H9 (cell line): ENCODE results near the gene GPR146. TPM values are rescaled to one million over a fixed set of nuclear protein-coding genes. Genes with fewer than 3 reads are reported as not detected.

ENCODE experiments used
- DNase-seq: peaks from one replicate; pipeline ENCODE4 v3.0.0-alpha.2; 2017
- H2AFZ ChIP-seq: one replicate; pipeline ENCODE4 v1.6.1; 2013; ENCODE audit warnings: mild to moderate bottlenecking, low read length, control low read depth, moderate library complexity
- H2AK5ac ChIP-seq: 2 replicates; pipeline ENCODE4 v1.6.1; 2013; ENCODE audit warnings: low read length, control low read depth, mixed read lengths; ENCODE audit not compliant: insufficient read length
- H2BK120ac ChIP-seq: one replicate; pipeline ENCODE4 v1.6.1; 2013; ENCODE audit warnings: low read depth, mild to moderate bottlenecking, low read length, control low read depth, inconsistent platforms; ENCODE audit not compliant: poor library complexity, severe bottlenecking
- H2BK12ac ChIP-seq: 2 replicates; pipeline ENCODE4 v1.6.1; 2013; ENCODE audit warnings: low read length, control low read depth, mixed read lengths, low read depth; ENCODE audit not compliant: insufficient read length
- H2BK15ac ChIP-seq: 2 replicates; pipeline ENCODE4 v1.6.1; 2013; ENCODE audit warnings: low read depth, low read length, control low read depth
- H2BK20ac ChIP-seq: one replicate; pipeline ENCODE4 v1.6.1; 2013; ENCODE audit warnings: low read depth, mild to moderate bottlenecking, low read length, control low read depth, inconsistent platforms; ENCODE audit not compliant: poor library complexity, severe bottlenecking
- H2BK5ac ChIP-seq: 2 replicates; pipeline ENCODE4 v1.6.1; 2013; ENCODE audit warnings: low read length, control low read depth, mixed read lengths; ENCODE audit not compliant: insufficient read length
- H3K14ac ChIP-seq: 2 replicates; pipeline ENCODE4 v1.6.1; 2013; ENCODE audit warnings: low read length, control low read depth; ENCODE audit not compliant: insufficient read depth
- H3K18ac ChIP-seq: 2 replicates; pipeline ENCODE4 v1.6.1; 2013; ENCODE audit warnings: low read depth, mild to moderate bottlenecking, mixed read lengths, low read length, control low read depth; ENCODE audit not compliant: insufficient read length
- H3K23ac ChIP-seq: 2 replicates; pipeline ENCODE4 v1.6.1; 2013; ENCODE audit warnings: low read length, control low read depth, mixed read lengths, low read depth; ENCODE audit not compliant: insufficient read length
- H3K23me2 ChIP-seq: 2 replicates; pipeline ENCODE4 v1.6.1; 2013; ENCODE audit warnings: low read depth, mild to moderate bottlenecking, mixed read lengths, low read length, control low read depth; ENCODE audit not compliant: insufficient read length, poor library complexity, severe bottlenecking
- H3K27ac ChIP-seq: 2 replicates; pipeline ENCODE4 v1.5.1; 2013; ENCODE audit warnings: low read length, control low read depth, mixed read lengths, low read depth; ENCODE audit not compliant: insufficient read length
- H3K27me3 ChIP-seq: 2 replicates; pipeline ENCODE4 v1.6.1; 2013; ENCODE audit warnings: low read length, control low read depth, inconsistent platforms; ENCODE audit not compliant: insufficient read depth
- H3K4ac ChIP-seq: 2 replicates; pipeline ENCODE4 v1.6.1; 2013; ENCODE audit warnings: low read depth, mild to moderate bottlenecking, control low read depth, inconsistent platforms, low read length, moderate library complexity
- H3K4me1 ChIP-seq: 2 replicates; pipeline ENCODE4 v1.6.1; 2013; ENCODE audit warnings: low read length, control low read depth, inconsistent platforms; ENCODE audit not compliant: insufficient read depth
- H3K4me2 ChIP-seq: 2 replicates; pipeline ENCODE4 v1.6.1; 2013; ENCODE audit warnings: low read length, control low read depth, mixed read lengths; ENCODE audit not compliant: insufficient read length, insufficient read depth
- H3K56ac ChIP-seq: 2 replicates; pipeline ENCODE4 v1.6.1; 2013; ENCODE audit warnings: low read depth, mild to moderate bottlenecking, mixed read lengths, low read length, control low read depth; ENCODE audit not compliant: insufficient read length
- H3K79me1 ChIP-seq: 2 replicates; pipeline ENCODE4 v1.6.1; 2013; ENCODE audit warnings: low read depth, mild to moderate bottlenecking, moderate library complexity, low read length, control low read depth, inconsistent platforms; ENCODE audit not compliant: insufficient read depth, poor library complexity, severe bottlenecking
- H3K79me2 ChIP-seq: 2 replicates; pipeline ENCODE4 v1.6.1; 2013; ENCODE audit warnings: low read length, control low read depth, inconsistent platforms; ENCODE audit not compliant: insufficient read depth
- H3K9ac ChIP-seq: 2 replicates; pipeline ENCODE4 v1.6.1; 2013; ENCODE audit warnings: low read length, control low read depth, mixed read lengths; ENCODE audit not compliant: insufficient read length; ENCODE audit errors: extremely low read depth
- H3K9me3 ChIP-seq: one replicate; pipeline ENCODE4 v1.6.1; 2013; ENCODE audit warnings: low read depth, low read length, inconsistent platforms; ENCODE audit not compliant: control insufficient read depth
- H3T11ph ChIP-seq: one replicate; pipeline ENCODE4 v1.6.1; 2013; ENCODE audit warnings: mild to moderate bottlenecking, low read length, control low read depth, inconsistent platforms
- H4K20me1 ChIP-seq: one replicate; pipeline ENCODE4 v1.6.1; 2013; ENCODE audit not compliant: control insufficient read depth, insufficient read length, insufficient read depth
- H4K5ac ChIP-seq: 2 replicates; pipeline ENCODE4 v1.6.1; 2013; ENCODE audit warnings: low read depth, mild to moderate bottlenecking, mixed read lengths, low read length, control low read depth; ENCODE audit not compliant: insufficient read length
- H4K8ac ChIP-seq: replicated peaks from 2 replicates; pipeline ENCODE4 v1.6.1; 2013; ENCODE audit warnings: low read length, control low read depth, mixed read lengths, low read depth; ENCODE audit not compliant: insufficient read length
- H4K91ac ChIP-seq: 2 replicates; pipeline ENCODE4 v1.6.1; 2013; ENCODE audit warnings: low read depth, mild to moderate bottlenecking, moderate library complexity, mixed read lengths, low read length, control low read depth; ENCODE audit not compliant: insufficient read length
- H3K27ac Mint-ChIP-seq, 3 experiments: 2 replicates in 2 of 3; 3 replicates in 1 of 3; pipeline ENCODE4 v1.8.0; 2020 to 2021; ENCODE audit warnings: mixed read lengths in 3 of 3, mild to moderate bottlenecking in 1 of 3, moderate library complexity in 1 of 3
- H3K27me3 Mint-ChIP-seq: 2 replicates; pipeline ENCODE4 v1.8.0; 2021; ENCODE audit warnings: low read depth, mild to moderate bottlenecking, moderate library complexity, mixed read lengths
- H3K36me3 Mint-ChIP-seq, 3 experiments: 2 replicates in 2 of 3; 3 replicates in 1 of 3; pipeline ENCODE4 v1.8.0; 2020 to 2021; ENCODE audit warnings: low read depth in 3 of 3, mixed read lengths in 3 of 3; ENCODE audit not compliant: insufficient read depth in 1 of 3
- H3K4me1 Mint-ChIP-seq, 2 experiments: 2 replicates each; pipeline ENCODE4 v1.8.0; 2020; ENCODE audit warnings: mixed read lengths in 2 of 2
- H3K4me3 Mint-ChIP-seq, 2 experiments: 2 replicates in 1 of 2; 3 replicates in 1 of 2; pipeline ENCODE4 v1.8.0; 2020 to 2021; ENCODE audit warnings: mild to moderate bottlenecking in 2 of 2, mixed read lengths in 2 of 2, moderate library complexity in 1 of 2
- H3K9me3 Mint-ChIP-seq, 2 experiments: 2 replicates in 1 of 2; 3 replicates in 1 of 2; pipeline ENCODE4 v1.8.0; 2020; ENCODE audit warnings: mild to moderate bottlenecking in 2 of 2, mixed read lengths in 2 of 2, moderate library complexity in 1 of 2
- WGBS: extraction: QIAGEN DNeasy Blood & Tissue Kit; methylation state at CpG from one replicate; pipeline ENCODE4 v1.1.7; 2013; ENCODE audit warnings: missing lambda C conversion rate, low lambda C conversion rate, mixed read lengths; ENCODE audit not compliant: insufficient read length; ENCODE audit errors: extremely low coverage; 5-methylcytosine and 5-hydroxymethylcytosine counted together
- total RNA-seq: library from RNA; stranded (reverse); gene quantifications from 2 replicates; pipeline ENCODE4 v1.2.1, GENCODE V29; 2021
- TF ChIP-seq, protein P1 (sequence below): fragments of 200-600 bp; sonication (generic); conservative IDR thresholded peaks from 3 replicates; pipeline ENCODE4 v1.8.0; 2021; ENCODE audit warnings: antibody characterized with exemption, mild to moderate bottlenecking

Gene GPR146
- total RNA-seq, 1 experiment from 2014 or later = 1.4 TPM

DNA sequence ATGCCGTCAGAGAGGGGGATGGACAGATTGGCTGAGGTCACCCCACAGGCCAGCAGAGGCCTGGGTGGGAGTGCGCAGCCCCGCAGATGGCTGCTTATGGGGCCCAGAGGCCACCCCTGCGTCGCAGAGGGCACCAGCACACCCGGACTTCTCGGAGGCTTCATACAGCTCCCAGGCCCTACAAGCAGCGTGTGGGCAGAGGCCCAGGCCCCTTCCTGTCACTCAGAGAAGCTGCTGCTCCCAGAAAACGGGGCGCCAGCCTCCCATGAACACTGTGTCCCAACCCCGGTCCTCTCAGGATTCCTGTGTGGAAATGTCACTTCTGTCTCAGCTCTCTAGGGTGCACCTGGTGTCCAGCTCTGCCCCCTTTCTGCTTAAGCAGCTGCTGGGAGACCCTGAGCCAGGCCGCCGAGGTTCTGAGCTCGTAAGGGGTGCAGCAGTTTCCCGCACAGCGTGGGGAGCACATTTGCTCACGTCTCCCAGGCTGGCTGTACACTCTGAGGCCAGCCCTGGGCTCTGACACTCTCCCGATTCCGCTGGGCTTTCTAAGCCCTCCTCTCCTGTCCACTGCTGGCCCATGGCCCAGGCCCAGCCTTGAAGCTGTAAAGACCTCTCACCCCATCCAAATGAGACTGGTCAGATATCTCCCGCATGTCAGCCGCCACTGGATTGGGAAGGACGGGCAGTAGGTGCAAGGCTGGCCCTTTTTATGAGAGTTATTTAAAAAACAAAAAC is 6.8 kb downstream of the GPR146 start:
- H2BK12ac ChIP-seq = no peak overlapping the region
- H3K23ac ChIP-seq = no peak overlapping the region
- H3T11ph ChIP-seq = no peak overlapping the region
- no peak overlapping the region; the same call in 1 of the 2 replicates for H3K14ac ChIP-seq
- H3K9me3 ChIP-seq = no peaks in the 10 kb centered on the region
- no peak overlapping the region for H3K4me3 Mint-ChIP-seq
- no peaks in the 10 kb centered on the region for H3K36me3 Mint-ChIP-seq
- no peak overlapping the region for H2BK5ac ChIP-seq
- no peak overlapping the region for H2AK5ac ChIP-seq
- peaks cover 6% of the 10 kb centered on the region; the same call in 1 of the 2 replicates for H3K4me1 ChIP-seq
- TF ChIP-seq, protein P1, sequence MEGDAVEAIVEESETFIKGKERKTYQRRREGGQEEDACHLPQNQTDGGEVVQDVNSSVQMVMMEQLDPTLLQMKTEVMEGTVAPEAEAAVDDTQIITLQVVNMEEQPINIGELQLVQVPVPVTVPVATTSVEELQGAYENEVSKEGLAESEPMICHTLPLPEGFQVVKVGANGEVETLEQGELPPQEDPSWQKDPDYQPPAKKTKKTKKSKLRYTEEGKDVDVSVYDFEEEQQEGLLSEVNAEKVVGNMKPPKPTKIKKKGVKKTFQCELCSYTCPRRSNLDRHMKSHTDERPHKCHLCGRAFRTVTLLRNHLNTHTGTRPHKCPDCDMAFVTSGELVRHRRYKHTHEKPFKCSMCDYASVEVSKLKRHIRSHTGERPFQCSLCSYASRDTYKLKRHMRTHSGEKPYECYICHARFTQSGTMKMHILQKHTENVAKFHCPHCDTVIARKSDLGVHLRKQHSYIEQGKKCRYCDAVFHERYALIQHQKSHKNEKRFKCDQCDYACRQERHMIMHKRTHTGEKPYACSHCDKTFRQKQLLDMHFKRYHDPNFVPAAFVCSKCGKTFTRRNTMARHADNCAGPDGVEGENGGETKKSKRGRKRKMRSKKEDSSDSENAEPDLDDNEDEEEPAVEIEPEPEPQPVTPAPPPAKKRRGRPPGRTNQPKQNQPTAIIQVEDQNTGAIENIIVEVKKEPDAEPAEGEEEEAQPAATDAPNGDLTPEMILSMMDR = no peak
- peak overlapping the region in 2 of 3 experiments; percentile 25 to 67; a peak in 4 of 7 replicates for H3K27ac Mint-ChIP-seq
- no peak overlapping the region for H3K27ac ChIP-seq
- WGBS = no CpG with 5 or more reads among the region's 22 CpGs
- H3K9me3 Mint-ChIP-seq = no peaks in the 10 kb centered on the region; a peak in 1 of 5 replicates
- no peak overlapping the region for H2BK15ac ChIP-seq
- H3K23me2 ChIP-seq = no peaks in the 10 kb centered on the region
- no peak overlapping the region for H4K8ac ChIP-seq
- no peak overlapping the region for H3K4me2 ChIP-seq
- H3K27me3 Mint-ChIP-seq = no peaks in the 10 kb centered on the region
- no peak overlapping the region for H3K56ac ChIP-seq
- no peak overlapping the region for H3K18ac ChIP-seq
- H3K4ac ChIP-seq = no peak overlapping the region
- no peak overlapping the region for H2BK120ac ChIP-seq
- peaks cover 26 to 56% of the 10 kb centered on the region in 2 experiments for H3K4me1 Mint-ChIP-seq
- no peak overlapping the region for H2BK20ac ChIP-seq
- H4K91ac ChIP-seq = no peak overlapping the region
- DNase-seq = no peak
- no peak overlapping the region for H4K5ac ChIP-seq
- H2AFZ ChIP-seq = no peak overlapping the region
- H4K20me1 ChIP-seq = no peaks in the 10 kb centered on the region
- H3K27me3 ChIP-seq = no peaks in the 10 kb centered on the region
- H3K79me2 ChIP-seq = 0 out of 2 replicates have a peak, but pooled peaks cover under 1% of the 10 kb centered on the region
- H3K79me1 ChIP-seq = no peaks in the 10 kb centered on the region
- no peak overlapping the region for H3K9ac ChIP-seq
